ENCODE measurements around the gene SRD5A1. TPM values are rescaled to one million over a fixed set of nuclear protein-coding genes. Genes with fewer than 3 reads are reported as not detected.

The SRD5A1 gene
- total and polyA plus RNA-seq, 7 experiments from 2014 or later: 2.9 to 11.9 (median 6.3) TPM

DNA sequence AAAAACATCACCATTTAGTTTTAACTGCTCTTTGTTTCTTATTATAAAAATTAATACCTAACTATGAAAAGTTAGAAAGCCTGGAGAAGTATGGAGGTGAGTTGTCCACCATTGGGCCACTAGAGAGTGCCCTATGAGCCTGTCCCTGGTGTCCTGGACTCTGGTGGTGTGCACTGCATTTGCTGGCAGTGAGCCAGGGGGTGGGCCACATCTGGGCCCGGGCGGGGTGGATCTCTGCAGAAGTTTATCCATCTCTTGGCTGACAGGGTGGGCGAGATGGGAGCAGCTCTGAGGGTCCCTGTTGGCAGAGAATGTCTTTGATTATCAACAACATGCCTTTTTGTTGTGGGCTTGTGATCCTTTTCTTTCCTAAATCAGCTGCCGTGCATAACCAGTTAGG, 88.2 kb downstream of the SRD5A1 start:
- peaks cover 34 to 49% of the 10 kb centered on the region in 2 donors for H3K4me1 ChIP-seq (ENCODE audit: control insufficient read depth in 2 of 2, insufficient read depth in 2 of 2, low read length in 2 of 2)
- no peak overlapping the region for H3K4me3 ChIP-seq (ENCODE audit: low read length)
- H3K27ac ChIP-seq (ENCODE audit: low read depth, low read length): no peak overlapping the region
- DNase-seq: no peak
- intact Hi-C loops (cut with micrococcal nuclease): no loop called here
- peaks cover 83 to 100% (median 93%) of the 10 kb centered on the region in 7 donors for H3K4me1 Mint-ChIP-seq
- ATAC-seq: no peak
- ChIA-PET POLR2A (interaction anchor here (1.4 to 2.2 kb wide), 2 partner anchors 9 to 11 kb away, joined by 5 read pairs; no protein-coding TSS in a partner anchor), CTCF (interaction anchor here (0.6 kb wide), 1 partner anchor 172 kb away, joined by 3 read pairs; no protein-coding TSS in a partner anchor)
- peaks cover 0 to 3% (median 0%) of the 10 kb centered on the region in 11 donors for H3K9me3 Mint-ChIP-seq
- H3K36me3 ChIP-seq (ENCODE audit: control insufficient read depth in 2 of 3, insufficient read depth in 3 of 3, low read length in 3 of 3): peaks cover 0 to 19% (median 3%) of the 10 kb centered on the region in 3 experiments
- no peaks in the 10 kb centered on the region for H3K27me3 ChIP-seq (ENCODE audit: control insufficient read depth in 2 of 2, insufficient read depth in 2 of 2, low read length in 2 of 2)
- no peaks in the 10 kb centered on the region for H3K9me3 ChIP-seq (ENCODE audit: control insufficient read depth in 2 of 3, low read length in 3 of 3)
- peaks cover 0 to 27% (median 8%) of the 10 kb centered on the region in 5 donors for H3K36me3 Mint-ChIP-seq
- peak overlapping the region; percentile 12 to 78 (median 63) for H3K4me3 Mint-ChIP-seq
- no peaks in the 10 kb centered on the region for H3K27me3 Mint-ChIP-seq
- peak overlapping the region in 7 of 9 donors; percentile 17 to 76 (median 43) for H3K27ac Mint-ChIP-seq

DNA sequence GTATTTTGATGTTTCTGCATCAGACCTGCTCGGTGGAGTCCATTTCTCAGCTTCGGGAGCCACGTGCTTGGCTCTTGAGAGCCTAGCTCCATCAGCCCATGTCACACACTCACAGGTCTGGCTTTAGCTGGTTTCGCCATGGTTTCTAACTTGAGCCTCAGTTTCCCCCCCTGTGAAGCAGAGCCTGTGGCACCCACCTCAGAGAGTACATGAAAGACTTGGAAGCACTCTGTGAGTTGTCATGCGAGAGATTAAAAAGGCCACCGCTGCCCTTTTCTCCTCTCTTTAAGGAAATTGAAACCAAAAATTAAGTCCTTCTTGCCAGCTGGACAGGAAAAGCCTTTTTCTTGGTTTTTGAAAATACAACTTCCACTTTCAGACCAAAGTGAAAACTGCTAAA, 88.8 kb downstream of the SRD5A1 start:
- peaks cover 0 to 4% (median 0%) of the 10 kb centered on the region in 11 donors for H3K9me3 Mint-ChIP-seq
- H3K27ac Mint-ChIP-seq: peak overlapping the region in 7 of 9 donors; percentile 40 to 76 (median 64)
- peaks cover 0 to 30% (median 8%) of the 10 kb centered on the region in 5 donors for H3K36me3 Mint-ChIP-seq
- no peaks in the 10 kb centered on the region for H3K9me3 ChIP-seq (ENCODE audit: control insufficient read depth in 2 of 3, low read length in 3 of 3)
- no peak for DNase-seq
- CTCF ChIA-PET: interaction anchor here (0.6 kb wide), 1 partner anchor 172 kb away, joined by 3 read pairs; no protein-coding TSS in a partner anchor
- H3K27me3 Mint-ChIP-seq: no peaks in the 10 kb centered on the region
- H3K36me3 ChIP-seq (ENCODE audit: control insufficient read depth in 2 of 3, insufficient read depth in 3 of 3, low read length in 3 of 3): peaks cover 0 to 21% (median 3%) of the 10 kb centered on the region in 3 experiments
- no peaks in the 10 kb centered on the region for H3K27me3 ChIP-seq (ENCODE audit: control insufficient read depth in 2 of 2, insufficient read depth in 2 of 2, low read length in 2 of 2)
- no peak for ATAC-seq
- H3K4me3 ChIP-seq (ENCODE audit: low read length): no peak overlapping the region
- H3K4me3 Mint-ChIP-seq: peak overlapping the region; percentile 10 to 78 (median 63)
- POLR2A ChIA-PET: interaction anchor here (1.2 to 2.2 kb wide), 4 partner anchors 10 to 1300 kb away, joined by 4 to 6 read pairs (median 5); partner anchors contain the start of genes ICE1, NSUN2 and SRD5A1
- intact Hi-C loops (cut with micrococcal nuclease): no loop called here
- peaks cover 84 to 100% (median 93%) of the 10 kb centered on the region in 7 donors for H3K4me1 Mint-ChIP-seq
- no peak overlapping the region for H3K27ac ChIP-seq (ENCODE audit: low read depth, low read length)
- H3K4me1 ChIP-seq (ENCODE audit: control insufficient read depth in 2 of 2, insufficient read depth in 2 of 2, low read length in 2 of 2): peaks cover 29 to 49% of the 10 kb centered on the region in 2 donors

DNA sequence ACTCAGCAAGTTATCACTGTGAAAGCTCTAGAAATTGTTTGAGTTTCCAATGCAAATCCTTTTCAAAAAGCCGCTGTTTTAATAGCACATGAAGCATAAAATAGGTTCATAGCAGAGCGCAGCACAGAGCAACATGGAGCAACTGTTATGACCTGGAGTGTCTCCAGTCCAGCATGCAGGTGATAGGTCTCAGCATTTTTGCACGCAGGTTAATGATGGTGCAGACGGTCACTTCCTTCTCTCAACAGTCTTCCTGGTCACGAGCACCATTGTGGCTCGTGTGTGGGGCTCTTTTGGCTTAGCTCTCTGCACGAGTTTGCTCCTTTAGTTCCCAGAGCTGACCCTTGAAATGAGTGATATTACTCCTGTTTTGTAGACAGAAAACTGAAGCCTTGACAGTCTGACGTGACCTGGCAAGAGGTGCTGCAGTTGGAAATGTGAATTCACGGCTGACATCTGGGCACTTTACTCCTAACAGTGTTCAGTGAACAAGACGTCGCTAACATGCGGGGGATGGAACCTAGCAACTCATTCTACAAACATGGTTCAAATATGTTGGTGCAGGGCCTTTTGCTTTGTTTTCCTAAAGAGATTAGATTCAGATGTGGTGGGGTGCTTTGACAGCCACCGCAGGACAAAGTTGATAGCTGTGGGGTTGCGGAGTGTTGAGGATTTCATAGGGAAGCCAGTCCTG, 90.0 kb downstream of the SRD5A1 start:
- peaks cover 19 to 49% of the 10 kb centered on the region in 2 donors for H3K4me1 ChIP-seq (ENCODE audit: control insufficient read depth in 2 of 2, insufficient read depth in 2 of 2, low read length in 2 of 2)
- peaks cover 84 to 100% (median 93%) of the 10 kb centered on the region in 7 donors for H3K4me1 Mint-ChIP-seq
- no peak overlapping the region for H3K4me3 ChIP-seq (ENCODE audit: low read length)
- no peak overlapping the region for H3K27ac ChIP-seq (ENCODE audit: low read depth, low read length)
- ChIA-PET POLR2A (interaction anchor here (1.2 to 2.2 kb wide), 3 partner anchors 11 to 1301 kb away, joined by 4 to 6 read pairs (median 5); partner anchors contain the start of genes ICE1, NSUN2 and SRD5A1), CTCF (no interaction called here)
- H3K4me3 Mint-ChIP-seq: peak overlapping the region in 4 of 10 donors; percentile 26 to 53 (median 33)
- intact Hi-C loops (cut with micrococcal nuclease): no loop called here
- H3K36me3 ChIP-seq (ENCODE audit: control insufficient read depth in 2 of 3, insufficient read depth in 3 of 3, low read length in 3 of 3): peaks cover 0 to 21% (median 3%) of the 10 kb centered on the region in 3 experiments
- H3K9me3 Mint-ChIP-seq: peaks cover 0 to 5% (median 0%) of the 10 kb centered on the region in 11 donors
- H3K36me3 Mint-ChIP-seq: peaks cover 0 to 31% (median 6%) of the 10 kb centered on the region in 5 donors
- no peaks in the 10 kb centered on the region for H3K27me3 ChIP-seq (ENCODE audit: control insufficient read depth in 2 of 2, insufficient read depth in 2 of 2, low read length in 2 of 2)
- no peak for DNase-seq
- H3K9me3 ChIP-seq (ENCODE audit: control insufficient read depth in 2 of 3, low read length in 3 of 3): no peaks in the 10 kb centered on the region
- no peaks in the 10 kb centered on the region for H3K27me3 Mint-ChIP-seq
- H3K27ac Mint-ChIP-seq: peak overlapping the region in 5 of 9 donors; percentile 0 to 71 (median 61)
- ATAC-seq: no peak

DNA sequence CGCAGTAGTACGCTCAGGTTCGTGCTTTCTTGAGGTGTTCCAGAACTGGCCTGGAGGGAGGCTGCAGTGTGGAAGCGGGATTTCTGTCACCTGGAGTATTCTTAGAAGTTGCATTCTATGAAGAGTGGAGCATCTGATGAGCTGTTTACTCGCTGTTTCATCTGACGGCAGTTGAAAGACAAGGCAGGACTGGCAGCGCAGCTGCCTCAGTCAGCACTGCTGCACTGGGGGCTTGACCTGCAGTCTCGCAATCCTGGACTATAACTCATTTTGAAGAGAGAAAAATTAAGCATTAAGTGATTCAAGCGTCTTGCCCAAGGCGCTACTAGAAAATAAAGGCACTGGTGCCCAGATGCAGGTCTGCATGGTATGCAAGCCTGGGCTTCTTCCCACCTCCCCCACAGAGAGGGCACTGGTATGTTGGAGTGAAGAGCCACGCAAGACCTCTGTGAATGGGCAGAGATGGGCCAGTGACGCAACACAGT, 90.6 kb downstream of the SRD5A1 start:
- DNase-seq: no peak
- Mint-ChIP-seq H3K27me3 (no peaks in the 10 kb centered on the region), H3K9me3 (peaks cover 0 to 5% (median 0%) of the 10 kb centered on the region in 11 donors), H3K36me3 (peaks cover 0 to 26% (median under 1%) of the 10 kb centered on the region in 5 donors), H3K4me3 (peak overlapping the region in 6 of 10 donors; percentile 17 to 53 (median 30)), H3K4me1 (peaks cover 79 to 100% (median 93%) of the 10 kb centered on the region in 7 donors), H3K27ac (peak overlapping the region in 4 of 9 donors; percentile 0 to 71 (median 34))
- Histone ChIP-seq H3K27me3 (ENCODE audit: control insufficient read depth in 2 of 2, insufficient read depth in 2 of 2, low read length in 2 of 2) (no peaks in the 10 kb centered on the region), H3K36me3 (ENCODE audit: control insufficient read depth in 2 of 3, insufficient read depth in 3 of 3, low read length in 3 of 3) (peaks cover 0 to 16% (median 3%) of the 10 kb centered on the region in 3 experiments), H3K4me1 (ENCODE audit: control insufficient read depth in 2 of 2, insufficient read depth in 2 of 2, low read length in 2 of 2) (peaks cover 25 to 49% of the 10 kb centered on the region in 2 donors), H3K27ac (ENCODE audit: low read depth, low read length) (no peak overlapping the region), H3K4me3 (ENCODE audit: low read length) (no peak overlapping the region), H3K9me3 (ENCODE audit: control insufficient read depth in 2 of 3, low read length in 3 of 3) (no peaks in the 10 kb centered on the region)
- no peak for ATAC-seq
- ChIA-PET CTCF (no interaction called here), POLR2A (no interaction called here)
- intact Hi-C loops (cut with micrococcal nuclease): no loop called here

Other genes with a start within 250 kb of the SRD5A1 start
- gene UBE2QL1, start 184.6 kb upstream of the SRD5A1 start, total RNA-seq: under 1 TPM in 2 of 5 experiments, not detected in 3; 0.21 to 0.44 TPM
- not detected for gene UBE2QL1, start 184.6 kb upstream of the SRD5A1 start, polyA plus RNA-seq
- gene NSUN2, start 396 bp upstream of the SRD5A1 start, total RNA-seq: 10 to 100 TPM; 52.4 to 87.2 (median 72.9) TPM
- 10 to 100 TPM; 25.4 to 51.8 TPM for gene NSUN2, start 396 bp upstream of the SRD5A1 start, polyA plus RNA-seq
- gene TENT4A, start 80.0 kb downstream of the SRD5A1 start, total RNA-seq: 10 to 100 TPM; 34.9 to 61.4 (median 52.2) TPM
- 1 to 10 TPM; 1.6 to 2.2 TPM for gene TENT4A, start 80.0 kb downstream of the SRD5A1 start, polyA plus RNA-seq